ENCODE data around the gene RPEL1.
"Not testable (repeated sequence)": the region's sequence is repeated elsewhere in the genome, so short reads cannot be mapped to it uniquely, and the experiment has no call there.

DNA sequence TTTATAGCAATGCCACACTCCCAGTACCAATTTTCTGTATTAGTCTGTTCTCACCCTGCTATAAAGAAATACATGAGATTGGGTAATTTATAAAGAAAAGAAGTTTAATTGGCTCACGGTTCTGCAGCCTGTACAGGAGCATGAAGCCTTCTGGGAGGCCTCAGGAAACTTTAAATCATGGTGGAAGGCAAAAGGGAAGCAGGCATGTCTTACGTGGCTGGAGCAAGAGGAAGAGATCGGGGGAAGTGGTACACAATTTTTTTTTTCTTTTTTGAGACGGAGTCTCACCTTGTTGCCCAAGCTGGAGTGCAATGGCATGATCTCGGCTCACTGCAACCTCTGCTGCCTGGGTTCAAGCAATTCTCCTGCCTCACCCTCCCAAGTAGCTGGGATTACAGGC lies 21.0 kb upstream of the RPEL1 start:
- TF ChIP-seq, protein P1, sequence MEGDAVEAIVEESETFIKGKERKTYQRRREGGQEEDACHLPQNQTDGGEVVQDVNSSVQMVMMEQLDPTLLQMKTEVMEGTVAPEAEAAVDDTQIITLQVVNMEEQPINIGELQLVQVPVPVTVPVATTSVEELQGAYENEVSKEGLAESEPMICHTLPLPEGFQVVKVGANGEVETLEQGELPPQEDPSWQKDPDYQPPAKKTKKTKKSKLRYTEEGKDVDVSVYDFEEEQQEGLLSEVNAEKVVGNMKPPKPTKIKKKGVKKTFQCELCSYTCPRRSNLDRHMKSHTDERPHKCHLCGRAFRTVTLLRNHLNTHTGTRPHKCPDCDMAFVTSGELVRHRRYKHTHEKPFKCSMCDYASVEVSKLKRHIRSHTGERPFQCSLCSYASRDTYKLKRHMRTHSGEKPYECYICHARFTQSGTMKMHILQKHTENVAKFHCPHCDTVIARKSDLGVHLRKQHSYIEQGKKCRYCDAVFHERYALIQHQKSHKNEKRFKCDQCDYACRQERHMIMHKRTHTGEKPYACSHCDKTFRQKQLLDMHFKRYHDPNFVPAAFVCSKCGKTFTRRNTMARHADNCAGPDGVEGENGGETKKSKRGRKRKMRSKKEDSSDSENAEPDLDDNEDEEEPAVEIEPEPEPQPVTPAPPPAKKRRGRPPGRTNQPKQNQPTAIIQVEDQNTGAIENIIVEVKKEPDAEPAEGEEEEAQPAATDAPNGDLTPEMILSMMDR (IDR thresholded peaks at IDR 0.05), result not testable (repeated sequence)
- not testable (repeated sequence) for TF ChIP-seq POLR2A, EP300 (IDR thresholded peaks at IDR 0.05)
